ENCODE results near the gene PCDH9.

- TF ChIP-seq CTCF (IDR thresholded peaks at IDR 0.05; ENCODE audit: insufficient read depth, low read length, poor library complexity, severe bottlenecking): no peak
- no peak for TF ChIP-seq EZH2phosphoT487 (conservative IDR thresholded peaks at IDR 0.05; ENCODE audit: low read length)
Observed at GRCh38 chr13:66853564-66853963, 376.6 kb downstream of the PCDH9 start.

Data from SU-DHL-6 (cell line).